ENCODE results near the gene PLXDC1.

GRCh38 chr17:39105705-39106104 lies 45.7 kb downstream of the PLXDC1 start:
- no peak for TF ChIP-seq EP300 (IDR thresholded peaks at IDR 0.05)
- no peak for TF ChIP-seq CTCF (IDR thresholded peaks at IDR 0.05)
- TF ChIP-seq POLR2A (IDR thresholded peaks at IDR 0.05) = no peak
